IPS-15b (cell line): ENCODE measurements around the gene PUSL1.
A peak's percentile ranks its signal among the peaks of the same experiment; 100 is the strongest.

Source experiments
- H3K27me3 ChIP-seq: one replicate; pipeline ENCODE4 v1.6.1; 2013; ENCODE audit warnings: low read length; ENCODE audit not compliant: control insufficient read depth, insufficient read depth
- H3K36me3 ChIP-seq: one replicate; pipeline ENCODE4 v1.6.1; 2013; ENCODE audit warnings: low read length; ENCODE audit not compliant: control insufficient read depth, insufficient read depth
- H3K4me1 ChIP-seq: one replicate; pipeline ENCODE4 v1.6.1; 2013; ENCODE audit warnings: mild to moderate bottlenecking, low read length; ENCODE audit not compliant: control insufficient read depth, insufficient read depth
- H3K4me3 ChIP-seq: one replicate; pipeline ENCODE4 v1.5.1; 2013; ENCODE audit warnings: low read depth, low read length
- H3K9ac ChIP-seq: one replicate; pipeline ENCODE4 v1.6.1; 2013; ENCODE audit warnings: low read depth, mild to moderate bottlenecking, low read length
- H3K9me3 ChIP-seq: one replicate; pipeline ENCODE4 v1.6.1; 2013; ENCODE audit warnings: mild to moderate bottlenecking, low read length; ENCODE audit not compliant: control insufficient read depth, insufficient read depth

Gene PUSL1

GRCh38 chr1:1358433-1359271 lies 50.3 kb downstream of the PUSL1 start, which contains the start of gene MXRA8:
Gene MXRA8 (minus strand): TSS chr1:1358555. CDS start chr1:1358504, 51 bp downstream.
- Histone ChIP-seq H3K4me3 (peak within 1 kb of the TSS; percentile 37), H3K36me3 (no peaks in the 10 kb centered on the region), H3K4me1 (peaks cover 5% of the 10 kb centered on the region), H3K27me3 (peaks cover 2% of the 10 kb centered on the region), H3K9me3 (no peaks in the 10 kb centered on the region), H3K9ac (peak within 1 kb of the TSS; percentile 37)

GRCh38 chr1:1359308-1359663 lies 50.9 kb downstream of the PUSL1 start:
- no peaks in the 10 kb centered on the region for H3K9me3 ChIP-seq
- H3K9ac ChIP-seq = peak overlapping the region; percentile 37
- H3K4me3 ChIP-seq = no peak overlapping the region
- peaks cover 5% of the 10 kb centered on the region for H3K4me1 ChIP-seq
- peaks cover 2% of the 10 kb centered on the region for H3K27me3 ChIP-seq
- no peaks in the 10 kb centered on the region for H3K36me3 ChIP-seq

- Histone ChIP-seq H3K9ac (no peak overlapping the region), H3K4me1 (peaks cover 5% of the 10 kb centered on the region), H3K4me3 (no peak overlapping the region)
These were observed 51.5 kb downstream of the PUSL1 start for GRCh38 chr1:1359664-1360468.

GRCh38 chr1:1360506-1361169 lies 52.2 kb downstream of the PUSL1 start:
- no peaks in the 10 kb centered on the region for H3K36me3 ChIP-seq
- H3K4me1 ChIP-seq = peaks cover 5% of the 10 kb centered on the region
- H3K9ac ChIP-seq = no peak overlapping the region
- H3K9me3 ChIP-seq = no peaks in the 10 kb centered on the region
- H3K27me3 ChIP-seq = no peaks in the 10 kb centered on the region
- H3K4me3 ChIP-seq = no peak overlapping the region

More at GRCh38 chr1:1359664-1360468, 51.5 kb downstream of the PUSL1 start:
- no peaks in the 10 kb centered on the region for H3K27me3 ChIP-seq
- no peaks in the 10 kb centered on the region for H3K36me3 ChIP-seq
- H3K9me3 ChIP-seq = no peaks in the 10 kb centered on the region
